Right lobe of liver (tissue), 6 donors: Measurements from ENCODE around the gene TOP3A. TPM values are rescaled to one million over a fixed set of nuclear protein-coding genes. Genes with fewer than 3 reads are reported as not detected.

Experiments used
- ATAC-seq, 4 donors: fragments of 200-7000 bp; cut with Tn5 transposase; one replicate each; pipeline ENCODE4 v1.9.1; 2020; ENCODE audit warnings: mild to moderate bottlenecking in 4 of 4, moderate library complexity in 4 of 4
- DNase-seq, 3 donors: peaks; one replicate each; pipeline ENCODE4 v3.0.0-alpha.2; 2020
- H3K27ac ChIP-seq, 3 donors: fragments of 200-600 bp; one replicate each; pipeline ENCODE4 v1.8.0; 2022
- H3K27me3 ChIP-seq, 2 donors: fragments of 200-600 bp; one replicate each; pipeline ENCODE4 v1.8.0; 2022
- H3K36me3 ChIP-seq, 4 donors: fragments of 200-600 bp; sonication (generic) in 1 of 4; one replicate each; pipeline versions ENCODE4 v1.5.1 to v1.8.0; 2017 to 2022; ENCODE audit warnings: control low read depth in 1 of 4
- H3K4me1 ChIP-seq, 4 donors: fragments of 200-600 bp; sonication (generic) in 1 of 4; one replicate each; pipeline versions ENCODE4 v1.5.1 to v1.8.0; 2017 to 2022; ENCODE audit warnings: control low read depth in 1 of 4
- H3K4me3 ChIP-seq, 3 donors: fragments of 200-600 bp; one replicate each; pipeline ENCODE4 v1.8.0; 2022
- H3K9me3 ChIP-seq, 4 donors: fragments of 200-600 bp; sonication (generic) in 1 of 4; one replicate each; pipeline versions ENCODE4 v1.5.1 to v1.8.0; 2017 to 2022; ENCODE audit warnings: control low read depth in 1 of 4
- CTCF ChIP-seq, 4 donors: fragments of 200-600 bp in 3 of 4; fragments of 450-650 bp in 1 of 4; IDR thresholded peaks; one replicate each; pipeline versions ENCODE4 v1.5.1 to v1.8.0; 2016 to 2022; ENCODE audit warnings: antibody characterized with exemption in 4 of 4, mild to moderate bottlenecking in 2 of 4
- POLR2A ChIP-seq: fragments of 450-650 bp; IDR thresholded peaks from one replicate; pipeline ENCODE4 v1.6.1; 2017; ENCODE audit warnings: antibody characterized with exemption, mild to moderate bottlenecking
- WGBS: methylation state at CpG from one replicate; pipeline ENCODE4 v1.1.6; 2018; ENCODE audit warnings: low coverage, low lambda C conversion rate; ENCODE audit not compliant: insufficient coverage; ENCODE audit errors: missing lambda C conversion rate; 5-methylcytosine and 5-hydroxymethylcytosine counted together
- intact Hi-C, 2 donors: fragments of 100-400 bp; cut with DNase I; formaldehyde crosslinking; loops; one replicate each; pipeline versions ENCODE4 v1.11.2 to v1.14.1; 2022
- total RNA-seq, 6 experiments: library from RNA; depleted of rRNA in 2 of 6; stranded (reverse); fragments of >200 nt in 2 of 6; fragmentation: NEBNext Ultra II Directional in 3 of 6; extraction: Animal tissue kit (Norgen Biotek cat#: 25700) in 3 of 6; gene quantifications; one replicate each; pipeline versions ENCODE4 v1.1.0 to v1.2.4, GENCODE V29; 2016 to 2023
- donor health status: DM: no; HTN: yes; CAD: no.
- donor health status: DM: no; HTN: no; CAD: no.
- donor health status: DM: no; HTN: no; CAD: no.
- donor health status: DM: no; HTN: yes; CAD: no.
- donor health status: DM: no; HTN: yes; CAD: no.

The TOP3A gene
- total RNA-seq, 6 experiments from 2014 or later = 13.7 to 29.9 (median 20.7) TPM

- no peak for TF ChIP-seq POLR2A
- Histone ChIP-seq H3K27me3 (no peaks in the 10 kb centered on the region), H3K9me3 (no peaks in the 10 kb centered on the region), H3K4me1 (no peaks in the 10 kb centered on the region), H3K4me3 (no peak overlapping the region), H3K36me3 (peaks cover 5 to 16% (median 12%) of the 10 kb centered on the region in 4 donors), H3K27ac (no peak overlapping the region)
- 90% methylated on average over 4 of the region's 28 CpGs for WGBS
- intact Hi-C loops = no loop called here
- ATAC-seq (no peak), DNase-seq (no peak)
Observed at GRCh38 chr17:18241229-18241871, 73.4 kb downstream of the TOP3A start.

- 97% methylated on average over 10 of the region's 19 CpGs for WGBS
- ATAC-seq = no peak
Observed at GRCh38 chr17:18240449-18240848, 74.3 kb downstream of the TOP3A start.

GRCh38 chr17:18238299-18238698, 76.5 kb downstream of the TOP3A start:
- DNase-seq = no peak
- intact Hi-C loops = no loop called here
- WGBS = 50% methylated on average over 2 of the region's 18 CpGs
- no peaks in the 10 kb centered on the region for H3K36me3 ChIP-seq
- ATAC-seq = no peak
- H3K9me3 ChIP-seq = no peaks in the 10 kb centered on the region
- no peak overlapping the region for H3K27ac ChIP-seq
- no peaks in the 10 kb centered on the region for H3K27me3 ChIP-seq
- no peak overlapping the region for H3K4me3 ChIP-seq
- no peaks in the 10 kb centered on the region for H3K4me1 ChIP-seq
- TF ChIP-seq CTCF (IDR thresholded peaks at IDR 0.05) (no peak), POLR2A (no peak)

More at GRCh38 chr17:18240449-18240848, 74.3 kb downstream of the TOP3A start:
- no peak for DNase-seq
- Histone ChIP-seq H3K27ac (no peak overlapping the region), H3K4me1 (no peaks in the 10 kb centered on the region), H3K36me3 (peaks cover 0 to 9% (median 5%) of the 10 kb centered on the region in 4 donors), H3K4me3 (no peak overlapping the region), H3K27me3 (no peaks in the 10 kb centered on the region), H3K9me3 (no peaks in the 10 kb centered on the region)
- TF ChIP-seq CTCF (IDR thresholded peaks at IDR 0.05) = no peak
- intact Hi-C loops = no loop called here

GRCh38 chr17:18237461-18237860, 77.3 kb downstream of the TOP3A start:
- no peak for TF ChIP-seq POLR2A
- no peak for TF ChIP-seq CTCF (IDR thresholded peaks at IDR 0.05)
- no peak for ATAC-seq
- Histone ChIP-seq H3K9me3 (no peaks in the 10 kb centered on the region), H3K4me3 (no peak overlapping the region), H3K36me3 (no peaks in the 10 kb centered on the region), H3K4me1 (no peaks in the 10 kb centered on the region), H3K27ac (no peak overlapping the region), H3K27me3 (no peaks in the 10 kb centered on the region)
- intact Hi-C loops = no loop called here
- 33% methylated on average over 3 of the region's 20 CpGs for WGBS
- no peak for DNase-seq

GRCh38 chr17:18236494-18236893, 78.3 kb downstream of the TOP3A start:
- Histone ChIP-seq H3K27me3 (no peaks in the 10 kb centered on the region), H3K4me1 (no peaks in the 10 kb centered on the region), H3K9me3 (no peaks in the 10 kb centered on the region), H3K27ac (no peak overlapping the region), H3K4me3 (no peak overlapping the region), H3K36me3 (no peaks in the 10 kb centered on the region)
- TF ChIP-seq POLR2A (no peak), CTCF (IDR thresholded peaks at IDR 0.05) (no peak)
- no peak for DNase-seq
- no CpG with 5 or more reads among the region's 18 CpGs for WGBS
- intact Hi-C loops = no loop called here
- no peak for ATAC-seq
